Vagina (tissue), 2 donors: Measurements from ENCODE around the gene CPLX4.

Source experiments
- POLR2AphosphoS5 ChIP-seq, 2 donors: sonication (generic); formaldehyde crosslinking; IDR thresholded peaks; one replicate each; pipeline ENCODE4 v1.9.0; 2017; ENCODE audit warnings: antibody characterized with exemption in 2 of 2, mild to moderate bottlenecking in 2 of 2, low read depth in 1 of 2; ENCODE audit not compliant: insufficient read depth in 1 of 2
- TF ChIP-seq, protein P1 (sequence below), 3 experiments: fragments of 450-650 bp in 2 of 3; fragments of 200-600 bp in 1 of 3; sonication (generic) in 1 of 3; IDR thresholded peaks; one replicate each; pipeline ENCODE4 v1.5.1; 2017 to 2019; ENCODE audit warnings: antibody characterized with exemption in 3 of 3, mild to moderate bottlenecking in 2 of 3, moderate library complexity in 2 of 3

DNA sequence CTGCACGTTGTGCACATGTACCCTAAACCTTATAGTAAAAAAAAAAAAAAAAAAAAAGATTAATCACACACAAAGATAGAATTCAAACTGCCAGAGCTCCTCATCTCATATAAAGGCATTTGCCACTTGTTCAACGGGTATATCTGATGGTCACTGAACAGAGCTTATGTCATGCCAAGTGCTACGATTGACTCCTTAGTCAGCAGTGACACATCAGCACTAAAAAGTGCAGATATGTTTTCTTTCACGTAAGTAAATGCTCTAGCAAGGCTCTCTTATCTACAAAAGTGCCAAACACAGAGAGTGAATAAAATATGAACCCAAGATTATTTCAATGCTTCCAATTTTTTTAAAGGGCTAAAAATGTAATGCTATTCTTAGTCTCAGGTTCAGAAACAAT, 39.5 kb upstream of the CPLX4 start:
- TF ChIP-seq, protein P1, sequence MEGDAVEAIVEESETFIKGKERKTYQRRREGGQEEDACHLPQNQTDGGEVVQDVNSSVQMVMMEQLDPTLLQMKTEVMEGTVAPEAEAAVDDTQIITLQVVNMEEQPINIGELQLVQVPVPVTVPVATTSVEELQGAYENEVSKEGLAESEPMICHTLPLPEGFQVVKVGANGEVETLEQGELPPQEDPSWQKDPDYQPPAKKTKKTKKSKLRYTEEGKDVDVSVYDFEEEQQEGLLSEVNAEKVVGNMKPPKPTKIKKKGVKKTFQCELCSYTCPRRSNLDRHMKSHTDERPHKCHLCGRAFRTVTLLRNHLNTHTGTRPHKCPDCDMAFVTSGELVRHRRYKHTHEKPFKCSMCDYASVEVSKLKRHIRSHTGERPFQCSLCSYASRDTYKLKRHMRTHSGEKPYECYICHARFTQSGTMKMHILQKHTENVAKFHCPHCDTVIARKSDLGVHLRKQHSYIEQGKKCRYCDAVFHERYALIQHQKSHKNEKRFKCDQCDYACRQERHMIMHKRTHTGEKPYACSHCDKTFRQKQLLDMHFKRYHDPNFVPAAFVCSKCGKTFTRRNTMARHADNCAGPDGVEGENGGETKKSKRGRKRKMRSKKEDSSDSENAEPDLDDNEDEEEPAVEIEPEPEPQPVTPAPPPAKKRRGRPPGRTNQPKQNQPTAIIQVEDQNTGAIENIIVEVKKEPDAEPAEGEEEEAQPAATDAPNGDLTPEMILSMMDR (IDR thresholded peaks at IDR 0.05) = no peak
- TF ChIP-seq POLR2AphosphoS5 (IDR thresholded peaks at IDR 0.05; ENCODE audit: insufficient read depth in 1 of 2, low read depth in 1 of 2) = peak in 1 of 2 donors; percentile 54
